Sigmoid colon (tissue), 3 donors: ENCODE results near the gene RTBDN.

Source experiments
- POLR2A ChIP-seq, 2 donors: fragments of 450-650 bp; IDR thresholded peaks; one replicate each; pipeline ENCODE4 v1.6.1; 2016; ENCODE audit warnings: antibody characterized with exemption in 2 of 2, mild to moderate bottlenecking in 2 of 2, moderate library complexity in 2 of 2
- TF ChIP-seq, protein P1 (sequence below), 4 experiments: fragments of 450-650 bp in 3 of 4; fragments of 200-600 bp in 1 of 4; IDR thresholded peaks; one replicate each; pipeline ENCODE4 v1.5.1; 2016 to 2019; ENCODE audit warnings: antibody characterized with exemption in 4 of 4, mild to moderate bottlenecking in 3 of 4, moderate library complexity in 2 of 4

DNA sequence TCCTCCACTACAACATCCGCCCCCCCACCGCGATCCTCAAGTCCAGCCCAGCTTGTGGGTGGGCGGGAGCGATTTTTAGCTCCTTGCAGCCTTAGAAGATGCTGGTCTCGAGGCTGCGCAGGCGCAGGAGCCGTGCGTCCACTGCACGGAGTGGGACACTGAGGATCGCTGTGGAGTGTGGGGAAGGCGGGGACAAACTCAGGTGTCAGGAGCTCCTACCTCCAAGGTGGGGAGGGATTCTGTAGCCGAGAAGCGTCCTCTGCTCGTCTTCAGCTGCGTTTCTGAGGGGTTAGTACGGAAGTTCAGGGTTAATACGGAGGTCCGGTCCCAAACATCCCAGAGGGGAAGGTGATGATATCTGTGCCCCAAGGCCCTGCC lies at the start of gene RTBDN:
- no peak for TF ChIP-seq POLR2A (IDR thresholded peaks at IDR 0.05)
- TF ChIP-seq, protein P1, sequence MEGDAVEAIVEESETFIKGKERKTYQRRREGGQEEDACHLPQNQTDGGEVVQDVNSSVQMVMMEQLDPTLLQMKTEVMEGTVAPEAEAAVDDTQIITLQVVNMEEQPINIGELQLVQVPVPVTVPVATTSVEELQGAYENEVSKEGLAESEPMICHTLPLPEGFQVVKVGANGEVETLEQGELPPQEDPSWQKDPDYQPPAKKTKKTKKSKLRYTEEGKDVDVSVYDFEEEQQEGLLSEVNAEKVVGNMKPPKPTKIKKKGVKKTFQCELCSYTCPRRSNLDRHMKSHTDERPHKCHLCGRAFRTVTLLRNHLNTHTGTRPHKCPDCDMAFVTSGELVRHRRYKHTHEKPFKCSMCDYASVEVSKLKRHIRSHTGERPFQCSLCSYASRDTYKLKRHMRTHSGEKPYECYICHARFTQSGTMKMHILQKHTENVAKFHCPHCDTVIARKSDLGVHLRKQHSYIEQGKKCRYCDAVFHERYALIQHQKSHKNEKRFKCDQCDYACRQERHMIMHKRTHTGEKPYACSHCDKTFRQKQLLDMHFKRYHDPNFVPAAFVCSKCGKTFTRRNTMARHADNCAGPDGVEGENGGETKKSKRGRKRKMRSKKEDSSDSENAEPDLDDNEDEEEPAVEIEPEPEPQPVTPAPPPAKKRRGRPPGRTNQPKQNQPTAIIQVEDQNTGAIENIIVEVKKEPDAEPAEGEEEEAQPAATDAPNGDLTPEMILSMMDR (IDR thresholded peaks at IDR 0.05): no peak
